Muscle layer of duodenum (tissue), 2 donors: ENCODE results near the gene PRF1.

ENCODE experiments used
- H3K27ac ChIP-seq: one replicate; pipeline ENCODE4 v1.7.0; 2013; ENCODE audit warnings: mild to moderate bottlenecking, low read length
- H3K27me3 ChIP-seq: one replicate; pipeline ENCODE4 v1.7.0; 2013; ENCODE audit warnings: low read depth, mild to moderate bottlenecking, control low read depth, low read length
- H3K36me3 ChIP-seq, 2 donors: one replicate each; pipeline ENCODE4 v1.7.0; 2013; ENCODE audit warnings: low read length in 2 of 2, control low read depth in 1 of 2, mild to moderate bottlenecking in 1 of 2; ENCODE audit not compliant: insufficient read depth in 2 of 2, control insufficient read depth in 1 of 2
- H3K4me1 ChIP-seq, 2 donors: one replicate each; pipeline ENCODE4 v1.7.0; 2013; ENCODE audit warnings: low read length in 2 of 2, mild to moderate bottlenecking in 2 of 2, control low read depth in 1 of 2, moderate library complexity in 1 of 2; ENCODE audit not compliant: insufficient read depth in 2 of 2, control insufficient read depth in 1 of 2
- H3K4me3 ChIP-seq, 2 donors: one replicate each; pipeline ENCODE4 v1.7.0; 2013; ENCODE audit warnings: low read length in 2 of 2, low read depth in 1 of 2, mild to moderate bottlenecking in 1 of 2
- H3K9me3 ChIP-seq, 2 donors: one replicate each; pipeline ENCODE4 v1.7.0; 2013; ENCODE audit warnings: low read length in 2 of 2, control low read depth in 1 of 2, mild to moderate bottlenecking in 1 of 2; ENCODE audit not compliant: control insufficient read depth in 1 of 2
- donor health status: healthy.

PRF1 gene

DNA sequence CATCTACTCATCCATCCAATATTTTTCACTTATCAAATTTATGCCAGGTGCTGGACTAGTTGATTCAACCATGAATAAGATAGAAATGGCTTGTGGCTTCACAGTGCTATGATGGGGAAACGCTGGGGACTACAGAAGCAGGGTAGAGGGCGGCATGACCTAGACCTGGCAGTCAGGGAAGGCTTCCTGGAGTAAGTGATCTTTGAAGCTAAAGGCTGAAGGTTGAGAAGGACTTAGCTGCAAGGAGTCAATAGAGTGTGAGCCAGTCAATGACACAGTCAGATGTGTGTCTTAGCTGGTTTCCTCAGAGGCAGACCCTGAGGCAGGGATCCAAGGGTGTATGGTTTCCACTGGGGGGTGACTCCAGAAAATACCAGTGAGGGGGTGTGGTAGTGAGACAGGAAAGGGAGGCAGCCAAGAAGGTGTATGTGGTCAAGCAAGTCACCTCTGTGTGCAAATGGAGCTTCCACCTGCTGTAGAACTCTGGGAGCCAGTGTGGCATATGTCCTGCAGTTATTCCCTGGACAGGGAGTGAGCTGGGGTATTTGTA is 10.3 kb downstream of the PRF1 start:
- Histone ChIP-seq H3K4me3 (no peak overlapping the region), H3K9me3 (no peaks in the 10 kb centered on the region), H3K4me1 (no peaks in the 10 kb centered on the region), H3K27ac (no peak overlapping the region), H3K36me3 (no peaks in the 10 kb centered on the region), H3K27me3 (no peaks in the 10 kb centered on the region)

DNA sequence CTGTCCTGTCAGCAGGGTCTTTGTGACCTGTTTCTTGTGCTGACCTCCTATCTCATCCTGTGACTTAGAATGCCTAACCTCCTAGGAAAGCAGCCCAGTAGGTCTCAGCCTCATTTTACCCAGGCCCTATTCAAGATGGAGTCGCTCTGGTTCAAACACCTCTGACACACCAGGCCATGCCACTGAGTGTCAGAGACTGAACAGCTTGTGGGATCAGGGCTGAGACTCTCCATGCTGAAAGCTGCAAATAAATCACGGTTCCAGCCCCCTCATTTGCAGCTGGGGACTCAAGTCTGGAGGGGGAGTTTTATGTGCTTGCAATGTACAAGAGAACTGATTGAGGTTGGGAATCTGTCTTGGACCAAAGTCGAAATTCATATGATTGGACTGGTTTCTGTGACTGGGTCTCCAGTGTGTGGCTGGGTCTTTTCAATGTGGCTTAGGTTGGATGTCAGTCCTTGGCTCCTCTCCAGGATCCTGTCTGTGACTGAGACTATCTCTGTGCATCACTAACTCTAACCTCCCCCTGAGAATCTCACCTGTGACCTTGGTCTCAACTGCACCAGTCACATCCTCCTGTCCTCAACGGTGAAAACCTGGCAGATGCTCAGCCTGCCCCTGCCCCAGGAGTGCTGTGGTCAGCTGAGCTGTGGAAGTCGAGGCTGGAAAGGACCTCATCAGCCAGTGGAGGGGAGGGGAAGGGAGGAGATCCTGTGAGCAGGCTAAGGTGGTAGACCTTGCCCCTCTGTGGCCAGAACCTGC is 11.7 kb downstream of the PRF1 start:
- Histone ChIP-seq H3K36me3 (no peaks in the 10 kb centered on the region), H3K4me1 (no peaks in the 10 kb centered on the region), H3K4me3 (no peak overlapping the region), H3K9me3 (no peaks in the 10 kb centered on the region), H3K27me3 (no peaks in the 10 kb centered on the region), H3K27ac (no peak overlapping the region)

DNA sequence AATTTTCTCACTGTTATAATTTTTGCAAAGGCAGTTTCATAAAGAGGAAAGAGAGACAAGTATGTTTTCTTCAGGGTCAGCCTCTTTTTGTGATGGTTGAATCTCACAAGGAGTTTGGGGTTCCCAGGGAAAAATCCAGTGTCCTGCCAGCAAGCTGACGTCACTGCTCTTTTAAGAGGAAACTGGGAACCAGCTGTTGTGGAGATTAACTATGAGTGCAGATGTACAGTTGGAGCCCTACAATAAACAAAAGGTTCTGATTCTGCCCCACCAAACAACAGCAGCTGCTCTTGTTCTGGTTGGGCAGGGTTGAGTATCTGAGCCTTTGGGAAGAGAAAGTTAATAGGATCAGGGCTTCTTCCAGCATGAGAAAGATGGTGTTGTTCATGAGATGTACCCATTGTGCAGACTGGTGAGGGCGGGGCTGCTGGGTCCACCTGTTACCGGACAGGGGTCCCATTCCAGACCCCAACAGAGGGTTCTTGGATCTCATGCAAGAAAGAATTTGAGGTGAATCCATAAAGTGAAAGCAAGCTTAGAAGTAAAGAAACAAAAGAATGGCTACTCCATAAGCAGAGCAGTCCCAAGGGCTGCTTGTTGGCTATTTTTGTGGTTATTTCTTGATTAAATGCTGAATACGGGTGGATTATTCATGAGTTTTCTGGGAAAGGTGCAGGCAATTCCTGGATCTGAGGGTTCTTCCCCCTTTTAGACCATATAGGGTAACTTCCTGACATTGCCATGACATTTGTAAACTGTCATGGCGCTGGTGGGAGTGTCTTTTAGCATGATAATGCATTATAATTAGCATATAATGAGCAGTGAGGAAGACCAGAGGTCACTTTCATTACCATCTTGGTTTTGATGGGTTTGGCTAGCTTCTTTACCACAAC is 12.5 kb downstream of the PRF1 start:
- Histone ChIP-seq H3K4me3 (no peak overlapping the region), H3K27ac (no peak overlapping the region), H3K36me3 (no peaks in the 10 kb centered on the region), H3K4me1 (no peaks in the 10 kb centered on the region), H3K27me3 (no peaks in the 10 kb centered on the region), H3K9me3 (no peaks in the 10 kb centered on the region)

DNA sequence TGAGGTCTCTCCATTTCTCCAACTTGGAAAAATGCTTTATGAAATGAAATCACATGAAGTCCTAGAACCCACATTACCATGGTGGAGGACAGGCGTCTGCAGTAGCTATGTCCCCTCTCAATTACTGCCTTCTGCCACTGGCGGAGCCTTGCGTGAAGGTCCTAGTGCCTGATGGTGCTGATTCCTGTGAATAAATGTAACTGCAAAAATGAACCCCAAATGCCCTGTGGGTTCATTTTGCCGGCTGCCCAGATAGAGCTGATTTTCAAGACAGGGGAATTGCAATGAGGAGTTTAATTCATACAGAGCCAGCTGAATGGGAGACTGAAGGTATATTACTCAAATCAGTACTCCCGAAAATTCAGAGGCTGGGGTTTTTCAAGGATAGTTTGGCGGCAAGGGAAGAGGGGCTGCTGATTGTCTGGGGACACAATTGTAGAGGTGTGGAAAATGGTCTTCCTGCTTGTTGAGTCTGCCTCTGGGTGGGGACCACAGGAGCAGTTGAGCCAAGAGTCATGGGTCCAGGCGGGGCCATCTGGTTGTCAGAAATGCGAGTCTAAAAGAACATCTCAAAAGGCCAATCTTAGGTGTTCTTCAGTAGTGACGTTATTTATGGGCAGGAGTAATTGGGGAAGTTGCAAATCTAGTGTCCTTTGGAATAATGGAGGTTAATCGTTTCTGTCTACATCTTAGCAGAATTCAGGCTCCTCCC is 13.5 kb downstream of the PRF1 start:
- Histone ChIP-seq H3K9me3 (no peaks in the 10 kb centered on the region), H3K4me1 (no peaks in the 10 kb centered on the region), H3K4me3 (no peak overlapping the region), H3K36me3 (no peaks in the 10 kb centered on the region), H3K27me3 (no peaks in the 10 kb centered on the region), H3K27ac (no peak overlapping the region)

DNA sequence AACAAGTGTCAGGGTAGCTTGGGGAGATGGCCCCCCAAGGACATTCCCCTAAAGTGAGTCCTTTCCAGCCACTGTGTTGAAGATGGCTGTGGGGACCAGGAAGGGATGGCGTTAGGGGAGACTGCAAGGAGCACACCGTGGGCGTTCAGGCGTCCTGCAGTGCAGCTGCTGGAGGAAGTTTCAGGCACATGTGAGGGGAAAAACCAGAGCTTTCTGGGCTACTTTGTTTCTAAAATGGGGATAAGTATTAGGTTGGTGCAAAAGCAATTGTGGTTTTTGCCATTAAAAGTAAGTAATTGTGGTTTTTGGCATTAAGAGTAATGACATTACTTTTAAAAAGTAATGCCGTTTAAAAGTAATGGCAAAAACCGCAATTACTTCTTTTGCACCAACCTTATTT is 14.3 kb downstream of the PRF1 start:
- H3K27me3 ChIP-seq: no peaks in the 10 kb centered on the region
- H3K36me3 ChIP-seq: no peaks in the 10 kb centered on the region
- no peaks in the 10 kb centered on the region for H3K4me1 ChIP-seq
- no peak overlapping the region for H3K27ac ChIP-seq
- H3K9me3 ChIP-seq: no peaks in the 10 kb centered on the region
- H3K4me3 ChIP-seq: no peak overlapping the region

DNA sequence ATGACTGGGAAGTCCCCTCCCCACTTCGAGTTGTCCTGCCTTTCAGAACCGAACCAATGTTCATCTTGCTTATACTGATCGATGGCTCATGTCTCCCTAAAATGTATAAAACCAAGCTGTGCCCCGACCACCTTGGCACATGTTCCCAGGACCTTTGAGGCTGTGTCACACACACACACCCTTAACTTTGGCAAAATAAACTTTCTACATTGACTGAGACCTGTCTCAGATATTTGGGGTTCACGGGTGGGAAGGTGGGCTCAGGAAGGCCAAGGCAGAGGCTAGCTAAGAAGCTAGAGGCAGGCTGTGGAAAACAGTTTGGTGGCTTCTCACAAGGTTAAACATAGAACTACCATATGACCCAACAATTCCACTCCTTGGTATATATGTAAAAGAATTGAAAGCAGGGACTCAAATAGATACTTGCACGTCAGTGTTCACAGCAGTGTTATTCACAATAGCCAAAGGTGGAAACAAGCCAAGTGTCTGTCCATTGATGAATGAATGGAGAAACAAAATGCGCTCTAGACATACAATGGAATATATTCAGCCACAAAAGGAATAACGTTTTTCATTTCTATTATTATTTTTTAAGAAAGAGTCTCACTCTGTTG is 15.4 kb downstream of the PRF1 start:
- no peak overlapping the region for H3K27ac ChIP-seq
- no peaks in the 10 kb centered on the region for H3K36me3 ChIP-seq
- H3K4me3 ChIP-seq: no peak overlapping the region
- H3K4me1 ChIP-seq: no peaks in the 10 kb centered on the region
- H3K27me3 ChIP-seq: no peaks in the 10 kb centered on the region
- H3K9me3 ChIP-seq: no peaks in the 10 kb centered on the region

DNA sequence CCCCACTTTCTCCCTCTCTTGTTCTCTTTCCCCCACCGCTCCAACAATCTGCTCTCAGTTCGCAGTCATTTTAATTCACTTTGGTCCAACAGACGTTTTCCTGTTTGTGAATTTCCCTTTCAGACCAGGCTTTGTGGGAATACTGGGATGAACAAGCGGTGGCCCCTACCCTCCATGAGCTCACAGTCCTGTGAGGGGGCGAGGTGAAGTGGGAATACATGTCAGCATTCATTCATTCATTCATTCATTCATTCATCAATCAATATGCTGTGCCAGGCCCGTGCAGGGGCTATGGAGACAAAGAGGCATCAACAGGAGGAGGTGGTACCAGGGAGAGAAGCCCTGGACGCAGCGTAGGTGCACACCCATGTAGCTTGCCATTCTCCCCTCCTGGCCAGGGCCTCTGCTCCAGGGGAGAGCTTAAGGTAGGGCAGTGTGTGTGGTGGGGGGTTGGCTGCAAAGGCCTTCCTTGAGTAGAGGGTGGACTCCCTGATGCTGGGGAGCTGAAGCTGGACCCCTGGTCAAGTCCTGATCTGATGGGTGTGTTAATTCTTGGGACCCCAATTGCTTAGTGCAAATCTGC is 16.1 kb downstream of the PRF1 start:
- Histone ChIP-seq H3K27ac (no peak overlapping the region), H3K4me3 (no peak overlapping the region), H3K4me1 (no peaks in the 10 kb centered on the region), H3K27me3 (no peaks in the 10 kb centered on the region), H3K36me3 (no peaks in the 10 kb centered on the region), H3K9me3 (no peaks in the 10 kb centered on the region)

DNA sequence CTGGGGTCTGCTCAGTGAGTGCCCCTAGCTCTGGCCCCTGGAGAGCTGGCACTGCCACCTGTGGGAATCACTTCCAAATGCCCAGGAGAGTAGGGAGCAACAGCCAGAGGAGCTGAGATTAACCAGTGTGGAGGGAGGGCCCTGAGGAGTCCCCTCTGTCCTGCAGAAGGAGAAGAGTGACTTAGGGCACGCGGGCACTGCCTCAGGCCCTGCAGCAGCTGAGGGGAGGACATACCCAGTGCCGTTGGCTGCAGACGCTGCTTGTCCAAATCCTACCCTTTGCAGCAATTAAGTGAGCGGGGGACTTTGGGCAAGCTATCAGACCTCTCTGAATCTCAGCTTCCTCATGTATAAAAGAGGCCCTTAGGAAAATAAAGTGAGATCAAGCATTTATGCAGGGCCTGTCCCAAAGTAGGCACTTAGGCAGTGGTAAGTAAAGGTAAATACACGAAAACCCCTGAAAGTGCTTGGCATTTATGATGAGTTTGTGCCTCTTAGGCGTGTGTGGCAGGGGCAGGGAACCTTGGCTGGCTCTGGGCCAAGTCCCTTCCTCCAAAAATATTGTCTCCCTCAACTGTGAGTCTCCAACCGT is 16.9 kb downstream of the PRF1 start:
- H3K27ac ChIP-seq: no peak overlapping the region
- no peaks in the 10 kb centered on the region for H3K9me3 ChIP-seq
- no peaks in the 10 kb centered on the region for H3K27me3 ChIP-seq
- no peaks in the 10 kb centered on the region for H3K4me1 ChIP-seq
- H3K4me3 ChIP-seq: no peak overlapping the region
- no peaks in the 10 kb centered on the region for H3K36me3 ChIP-seq

DNA sequence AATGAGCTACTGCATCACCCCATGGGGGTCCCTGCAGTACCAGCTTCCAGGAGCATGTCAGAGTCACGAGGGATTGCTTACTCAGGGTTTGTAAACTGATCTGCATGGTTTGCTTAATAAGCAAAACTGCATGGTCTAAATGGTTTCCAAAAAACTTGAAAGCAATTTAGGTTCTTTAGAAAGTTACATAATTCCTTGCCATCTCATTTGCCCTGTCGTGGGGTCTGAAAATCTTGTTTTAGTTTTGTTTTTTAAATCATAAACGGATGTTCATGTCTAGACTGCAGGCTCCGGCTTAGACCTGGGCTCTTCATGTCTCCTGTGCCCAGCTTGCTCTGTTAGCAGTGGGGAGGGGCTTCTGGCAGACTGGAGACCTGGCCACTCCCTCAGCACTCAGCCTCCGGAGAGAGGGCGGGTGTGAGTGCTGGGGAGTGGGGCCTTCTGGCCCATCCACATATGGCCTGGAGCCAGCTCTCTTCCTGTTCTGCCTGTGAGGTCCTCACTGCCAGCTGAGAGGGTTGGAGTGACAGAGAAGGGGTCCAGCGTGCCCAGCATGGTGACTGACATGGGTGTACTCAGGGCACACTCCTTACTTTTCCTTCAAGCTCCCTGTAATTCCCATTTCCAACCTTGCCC is 17.5 kb downstream of the PRF1 start:
- no peaks in the 10 kb centered on the region for H3K27me3 ChIP-seq
- H3K9me3 ChIP-seq: no peaks in the 10 kb centered on the region
- no peaks in the 10 kb centered on the region for H3K4me1 ChIP-seq
- no peak overlapping the region for H3K27ac ChIP-seq
- no peak overlapping the region for H3K4me3 ChIP-seq
- H3K36me3 ChIP-seq: no peaks in the 10 kb centered on the region

DNA sequence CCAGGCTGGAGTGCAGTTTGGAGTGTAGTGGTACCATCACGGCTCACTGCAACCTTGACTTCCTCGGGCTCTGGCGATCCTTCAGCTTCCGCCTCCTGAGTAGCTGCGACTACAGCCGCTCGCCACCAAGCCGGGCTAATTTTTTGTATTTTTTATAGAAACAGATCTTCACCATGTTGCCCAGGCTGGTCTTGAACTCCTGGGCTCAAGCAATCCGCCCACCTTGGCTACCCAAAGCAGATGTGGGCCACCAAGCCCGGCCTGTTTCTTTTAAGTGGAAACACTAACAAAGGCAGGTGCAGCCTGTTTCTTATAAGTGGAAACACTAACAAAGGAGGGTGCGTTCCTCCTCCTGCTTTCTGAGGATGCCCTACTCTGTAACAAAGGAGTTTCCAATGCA is 18.2 kb downstream of the PRF1 start:
- H3K27me3 ChIP-seq: no peaks in the 10 kb centered on the region
- no peak overlapping the region for H3K27ac ChIP-seq
- peaks cover 0 to 5% of the 10 kb centered on the region in 2 donors for H3K4me1 ChIP-seq
- no peak overlapping the region for H3K4me3 ChIP-seq
- no peaks in the 10 kb centered on the region for H3K9me3 ChIP-seq
- no peaks in the 10 kb centered on the region for H3K36me3 ChIP-seq
